NT2/D1 (cell line): ENCODE measurements around the gene ITGAL.

Experiments
- SUZ12 ChIP-seq: IDR thresholded peaks from 2 replicates; pipeline ENCODE4 v1.6.1; 2011; ENCODE audit not compliant: insufficient read length, insufficient read depth; ENCODE audit errors: extremely low read depth
- YY1 ChIP-seq: IDR thresholded peaks from 2 replicates; pipeline ENCODE4 v1.6.1; 2011; ENCODE audit not compliant: insufficient read length, insufficient read depth
- ZNF274 ChIP-seq: IDR thresholded peaks from 2 replicates; pipeline ENCODE4 v1.6.1; 2011; ENCODE audit warnings: mild to moderate bottlenecking, low read depth, low read length

- TF ChIP-seq ZNF274 (no peak), YY1 (no peak), SUZ12 (no peak)
Observed at GRCh38 chr16:30551781-30552180, 79.2 kb downstream of the ITGAL start.
